HTR-8/SVneo (cell line): ENCODE measurements around the gene ZNF536.

Experiments used
- DNase-seq: peaks from one replicate; pipeline ENCODE4 v3.0.0; 2011; ENCODE audit warnings: low spot score, mixed read lengths; ENCODE audit not compliant: insufficient read length
- FAIRE-seq: peaks from 2 replicates; lab custom pipeline; 2011; peaks lifted over from hg19 to GRCh38; lab: Jason Lieb, UNC

ZNF536 gene

GRCh38 chr19:30371960-30372824, at the start of gene ZNF536:
Gene ZNF536 (plus strand): TSS chr19:30372384. CDS start chr19:30443563, 71,179 bp downstream.
- no peak for DNase-seq
- FAIRE-seq: no peak

GRCh38 chr19:30322641-30323320, 49.4 kb upstream of the ZNF536 start:
- FAIRE-seq (no peak), DNase-seq (no peak)

DNA sequence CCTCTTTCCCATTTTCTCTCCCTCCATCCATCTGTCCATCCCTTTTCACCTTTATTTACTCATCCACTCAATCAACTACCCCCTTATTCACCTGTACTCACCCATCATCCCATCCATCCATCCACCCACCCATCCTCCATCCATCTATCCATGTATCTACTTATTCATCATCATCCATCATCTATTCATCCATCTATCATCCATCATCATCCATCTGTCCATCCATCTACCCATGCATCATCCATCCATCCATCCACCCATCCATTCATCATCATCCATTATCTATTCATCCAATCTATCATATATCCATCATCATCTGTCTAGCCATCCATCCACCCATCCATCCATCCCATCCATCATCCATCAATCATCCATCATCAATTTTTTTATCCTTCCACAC, 48.3 kb upstream of the ZNF536 start:
- DNase-seq (no peak), FAIRE-seq (no peak)

GRCh38 chr19:30324982-30325381, 47.2 kb upstream of the ZNF536 start:
- DNase-seq (no peak), FAIRE-seq (no peak)

DNA sequence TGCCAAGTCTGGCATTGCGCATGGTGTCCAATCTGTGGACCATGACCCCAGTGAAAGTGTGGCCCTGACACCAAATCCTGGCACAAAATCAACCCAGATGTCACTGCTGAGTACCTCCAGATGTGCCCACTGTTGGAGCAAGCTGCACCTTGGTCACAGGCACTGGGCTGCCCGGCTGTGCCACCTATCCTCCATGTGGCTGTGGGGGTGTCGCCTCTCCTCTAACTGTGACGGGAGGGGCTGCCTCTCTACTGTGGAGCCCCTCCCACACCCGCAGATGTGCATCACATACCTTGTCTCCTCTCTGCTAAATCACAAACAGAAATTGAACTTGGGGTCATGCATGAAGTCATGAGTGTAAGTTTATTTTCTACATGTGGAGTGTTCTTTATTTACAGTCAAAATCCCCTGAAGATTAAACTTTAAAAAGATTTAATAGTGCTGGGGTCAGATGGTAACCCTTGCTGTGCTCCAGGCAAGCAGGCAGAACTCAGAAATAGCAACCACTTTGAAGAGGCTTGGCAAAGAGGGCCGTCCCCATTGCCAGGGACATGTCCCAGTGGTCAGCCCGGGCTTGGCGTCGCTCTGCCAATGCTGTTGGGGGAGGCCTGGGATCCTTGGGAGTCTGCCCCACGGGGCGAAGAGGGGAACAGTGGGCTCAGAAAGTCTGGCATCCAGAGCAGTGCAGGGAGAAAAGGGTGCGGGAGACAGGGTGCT, 46.4 kb upstream of the ZNF536 start:
- DNase-seq: no peak
- no peak for FAIRE-seq

DNA sequence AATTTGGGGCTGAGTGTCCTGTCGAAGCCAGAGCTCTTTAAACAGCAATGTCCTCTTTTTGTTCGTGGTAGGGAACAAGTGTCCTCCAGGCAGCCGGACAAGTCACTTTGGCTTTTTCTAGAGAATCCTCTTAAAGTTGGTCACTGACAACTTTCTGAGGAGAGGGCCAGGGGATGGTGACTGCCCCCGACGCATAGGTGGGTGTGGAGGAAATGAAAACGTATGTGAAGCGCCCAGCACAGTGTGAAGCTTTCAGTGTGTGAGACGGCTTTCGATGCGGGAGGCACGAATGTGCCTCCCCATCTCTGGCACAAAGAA, 45.8 kb upstream of the ZNF536 start:
- FAIRE-seq (no peak), DNase-seq (no peak)

GRCh38 chr19:30327331-30327730, 44.9 kb upstream of the ZNF536 start:
- no peak for DNase-seq
- no peak for FAIRE-seq

GRCh38 chr19:30328096-30328495, 44.1 kb upstream of the ZNF536 start:
- no peak for DNase-seq
- FAIRE-seq: no peak

DNA sequence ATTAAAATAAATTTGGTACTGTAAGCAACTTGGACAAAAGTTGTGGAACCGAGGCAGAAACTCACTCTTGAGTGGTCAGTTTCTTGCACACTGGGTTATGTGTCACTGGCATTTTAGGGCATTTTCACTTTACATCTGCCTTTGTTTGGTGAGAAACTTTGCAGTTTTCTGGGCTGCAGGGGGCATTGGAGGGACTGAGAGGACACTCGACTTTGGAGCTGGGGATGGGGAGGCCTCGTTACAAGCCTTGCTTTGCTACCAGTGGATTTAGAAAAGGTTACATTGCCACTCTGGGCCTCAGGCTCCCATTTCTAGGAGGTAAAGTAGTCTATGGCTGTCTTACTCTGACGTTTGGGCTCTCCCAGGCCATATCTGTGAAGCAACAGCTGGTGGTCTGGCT, 41.9 kb upstream of the ZNF536 start:
- no peak for FAIRE-seq

GRCh38 chr19:30332445-30333234, 39.5 kb upstream of the ZNF536 start:
- DNase-seq (no peak), FAIRE-seq (no peak)

More for the DNA sequence above, 41.9 kb upstream of the ZNF536 start:
- DNase-seq: no peak

DNA sequence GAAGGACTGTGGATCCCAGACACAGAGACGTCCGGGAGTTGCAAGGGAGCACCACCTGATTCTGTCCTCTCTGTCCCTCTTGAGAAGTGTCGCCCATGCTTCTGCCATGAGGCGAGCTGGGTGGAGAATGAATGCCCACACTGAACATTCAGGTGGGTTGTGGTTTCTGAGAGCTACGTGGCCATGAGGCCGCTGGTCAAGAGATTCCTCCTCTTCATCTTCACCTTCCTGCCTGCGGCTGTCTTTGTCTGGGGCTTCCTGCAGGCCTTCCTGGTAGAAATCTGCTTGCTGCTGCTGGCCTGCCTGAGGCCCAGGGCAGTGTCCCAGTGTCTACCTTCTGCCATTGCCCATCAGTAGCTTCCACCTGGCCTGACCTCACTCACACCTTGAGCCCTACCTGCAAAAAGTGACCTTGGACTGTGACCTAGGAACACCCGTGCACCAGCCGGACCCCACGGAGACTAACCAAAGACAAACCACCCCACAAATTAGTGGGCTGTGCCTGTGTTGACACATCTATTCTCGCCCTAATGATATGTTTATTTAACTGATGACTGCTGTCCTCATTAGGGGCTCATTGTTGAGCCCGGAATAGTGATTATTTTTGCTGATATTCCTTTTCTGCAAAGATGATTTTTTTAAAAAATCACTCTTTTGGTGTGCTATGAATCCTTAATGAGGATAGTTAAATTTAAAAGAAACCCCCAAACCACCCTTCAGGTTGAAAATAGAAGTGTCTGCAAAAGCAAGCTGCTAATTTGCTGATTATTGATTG, 38.7 kb upstream of the ZNF536 start:
- DNase-seq (no peak), FAIRE-seq (no peak)

GRCh38 chr19:30334841-30335240, 37.3 kb upstream of the ZNF536 start:
- DNase-seq: no peak
- no peak for FAIRE-seq

DNA sequence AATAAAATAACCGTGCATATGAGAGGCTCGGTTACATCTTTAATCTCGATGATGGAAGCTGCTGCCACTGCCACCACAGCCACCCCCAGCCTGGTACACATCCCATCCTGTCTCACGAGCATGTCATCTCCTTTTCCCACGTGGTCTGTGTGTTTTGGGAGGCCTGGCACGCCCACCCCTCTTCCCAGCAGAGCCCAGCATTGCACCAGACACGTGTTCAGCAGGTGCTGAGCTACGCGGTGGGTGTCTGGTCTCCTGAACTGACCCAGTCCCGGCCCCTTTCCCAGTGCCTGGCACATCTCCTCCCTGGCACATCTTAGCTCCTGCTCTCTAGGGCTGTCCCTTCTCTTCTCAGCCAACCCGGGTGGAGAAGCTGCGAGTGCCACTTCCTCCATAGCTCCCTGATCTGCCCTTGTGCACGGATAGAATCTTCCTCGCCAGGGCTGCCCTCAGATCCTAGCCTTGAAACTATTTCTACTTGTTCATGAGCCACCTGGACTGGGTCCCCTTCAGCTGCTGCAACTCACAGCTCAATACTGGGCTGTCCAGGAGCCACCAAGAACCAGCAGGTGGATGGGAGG, 36.8 kb upstream of the ZNF536 start:
- no peak for DNase-seq
- no peak for FAIRE-seq

GRCh38 chr19:30336290-30336689, 35.9 kb upstream of the ZNF536 start:
- DNase-seq (no peak), FAIRE-seq (no peak)

GRCh38 chr19:30338041-30338456, 34.1 kb upstream of the ZNF536 start:
- no peak for DNase-seq
- peak; percentile 81 for FAIRE-seq

GRCh38 chr19:30338878-30339623, 33.1 kb upstream of the ZNF536 start:
- DNase-seq (no peak), FAIRE-seq (no peak)

DNA sequence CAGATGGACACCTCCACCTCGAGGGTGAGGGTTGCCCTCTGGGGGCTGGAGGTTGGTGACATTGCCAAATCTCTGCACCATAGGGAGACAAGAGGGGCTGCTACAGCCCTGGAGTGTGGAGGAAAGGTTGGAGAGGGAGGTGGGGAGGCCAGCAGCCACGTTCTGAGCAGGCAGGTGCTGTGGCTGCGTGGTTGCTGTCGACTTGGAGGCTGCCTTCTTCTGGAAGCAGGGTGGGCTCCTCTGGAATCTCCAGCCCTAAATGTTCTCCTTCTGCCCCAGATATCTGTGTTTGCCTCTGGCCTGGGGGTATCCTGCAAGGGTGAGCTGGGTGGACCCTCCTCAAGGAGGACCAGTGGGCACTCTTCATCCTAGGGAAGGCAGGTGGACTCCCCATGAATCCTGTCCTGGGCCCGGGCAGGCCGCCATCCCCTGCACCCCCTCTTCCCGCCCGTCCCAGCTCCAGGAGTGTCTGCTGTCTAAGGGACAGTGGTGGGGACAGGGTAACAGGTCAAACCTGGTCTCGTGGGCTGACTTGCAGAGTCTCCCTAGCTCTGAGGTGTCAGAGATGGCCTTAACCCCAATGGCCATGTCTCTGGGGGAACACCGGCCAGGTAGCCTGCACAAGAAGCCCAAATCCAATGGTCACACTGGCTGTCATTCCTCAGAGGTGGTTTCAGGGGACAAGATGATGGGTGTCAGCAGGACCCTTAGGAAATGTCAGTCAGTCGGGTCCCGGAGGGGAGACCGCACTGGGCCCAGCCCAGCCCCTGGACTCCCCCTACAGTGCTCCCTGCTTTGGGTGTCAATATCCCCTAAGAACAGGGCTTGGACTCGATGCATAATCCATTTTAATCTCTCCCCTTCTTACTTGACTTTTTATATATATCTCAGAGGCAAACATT, 32.3 kb upstream of the ZNF536 start:
- FAIRE-seq (no peak), DNase-seq (no peak)
